Activated naive CD8-positive, alpha-beta T cell treated with anti-CD3 and anti-CD28 coated beads, Interleukin-2, amount 10 ng/mL, durations not matched to agents 7 days and 5 days (primary cell): ENCODE results near the gene UBL3. TPM values are rescaled to one million over a fixed set of nuclear protein-coding genes. Genes with fewer than 3 reads are reported as not detected.

Source experiments
- ATAC-seq: fragments of 150-1000 bp; cut with Tn5 transposase; one replicate; pipeline ENCODE4 v1.10.0; 2021; ENCODE audit warnings: low read depth, moderate library complexity
- POLR2A ChIA-PET: fragments of 350-600 bp; sonication (Branson Sonifier 250); formaldehyde crosslinking; loops from one replicate; lab custom pipeline; 2021; ENCODE audit warnings: antibody characterized with exemption; lab: Charles Lee
- DNase-seq: peaks from one replicate; pipeline ENCODE4 v3.0.0; 2021
- H3K27ac Mint-ChIP-seq: one replicate; pipeline ENCODE4 v1.8.0; 2022; ENCODE audit warnings: mild to moderate bottlenecking, mixed read lengths
- H3K27me3 Mint-ChIP-seq: one replicate; pipeline ENCODE4 v1.8.0; 2022; ENCODE audit warnings: mild to moderate bottlenecking, moderate library complexity, mixed read lengths
- H3K36me3 Mint-ChIP-seq: one replicate; pipeline ENCODE4 v1.8.0; 2021; ENCODE audit warnings: mild to moderate bottlenecking, mixed read lengths
- H3K4me1 Mint-ChIP-seq: one replicate; pipeline ENCODE4 v1.8.0; 2021; ENCODE audit warnings: mixed read lengths
- H3K4me3 Mint-ChIP-seq: one replicate; pipeline ENCODE4 v1.8.0; 2022; ENCODE audit warnings: mild to moderate bottlenecking, moderate library complexity, mixed read lengths
- H3K9me3 Mint-ChIP-seq: one replicate; pipeline ENCODE4 v1.8.0; 2021; ENCODE audit warnings: mixed read lengths
- total RNA-seq, 2 experiments: library from RNA; stranded (reverse); gene quantifications; one replicate each; pipeline ENCODE4 v1.2.3, GENCODE V29; 2021

UBL3 gene
- total RNA-seq, 2 experiments from 2014 or later, result 20.5 to 23.6 TPM

- peaks cover 6% of the 10 kb centered on the region for H3K9me3 Mint-ChIP-seq
- no peak overlapping the region for H3K4me3 Mint-ChIP-seq
- no peak overlapping the region for H3K27ac Mint-ChIP-seq
- POLR2A ChIA-PET, result interaction anchor here (0.5 kb wide), 1 partner anchor 180 kb away, joined by 3 read pairs; no protein-coding TSS in a partner anchor
- no peaks in the 10 kb centered on the region for H3K36me3 Mint-ChIP-seq
- DNase-seq (no peak), ATAC-seq (no peak)
- peaks cover 15% of the 10 kb centered on the region for H3K27me3 Mint-ChIP-seq
- H3K4me1 Mint-ChIP-seq, result peaks cover 9% of the 10 kb centered on the region
Observed at GRCh38 chr13:29756506-29756905, 93.9 kb downstream of the UBL3 start.

GRCh38 chr13:29754473-29754806 is 96.0 kb downstream of the UBL3 start:
- no peaks in the 10 kb centered on the region for H3K9me3 Mint-ChIP-seq
- H3K36me3 Mint-ChIP-seq, result no peaks in the 10 kb centered on the region
- H3K27ac Mint-ChIP-seq, result no peak overlapping the region
- peaks cover 15% of the 10 kb centered on the region for H3K27me3 Mint-ChIP-seq
- H3K4me1 Mint-ChIP-seq, result peaks cover 9% of the 10 kb centered on the region
- POLR2A ChIA-PET, result no interaction called here
- no peak overlapping the region for H3K4me3 Mint-ChIP-seq
- no peak for DNase-seq
- no peak for ATAC-seq

GRCh38 chr13:29753618-29754472 is 96.6 kb downstream of the UBL3 start:
- POLR2A ChIA-PET, result no interaction called here
- no peaks in the 10 kb centered on the region for H3K9me3 Mint-ChIP-seq
- H3K36me3 Mint-ChIP-seq, result no peaks in the 10 kb centered on the region
- ATAC-seq (no peak), DNase-seq (no peak)
- H3K4me1 Mint-ChIP-seq, result peaks cover 7% of the 10 kb centered on the region
- no peak overlapping the region for H3K27ac Mint-ChIP-seq
- H3K27me3 Mint-ChIP-seq, result peaks cover 15% of the 10 kb centered on the region
- no peak overlapping the region for H3K4me3 Mint-ChIP-seq

GRCh38 chr13:29752175-29752574 is 98.2 kb downstream of the UBL3 start:
- H3K4me3 Mint-ChIP-seq, result no peak overlapping the region
- POLR2A ChIA-PET, result no interaction called here
- H3K36me3 Mint-ChIP-seq, result no peaks in the 10 kb centered on the region
- peaks cover 3% of the 10 kb centered on the region for H3K4me1 Mint-ChIP-seq
- no peak overlapping the region for H3K27ac Mint-ChIP-seq
- DNase-seq (no peak), ATAC-seq (no peak)
- peaks cover 17% of the 10 kb centered on the region for H3K27me3 Mint-ChIP-seq
- H3K9me3 Mint-ChIP-seq, result no peaks in the 10 kb centered on the region

- peaks cover 16% of the 10 kb centered on the region for H3K27me3 Mint-ChIP-seq
- ATAC-seq (no peak), DNase-seq (no peak)
- peaks cover 3% of the 10 kb centered on the region for H3K4me1 Mint-ChIP-seq
- H3K36me3 Mint-ChIP-seq, result no peaks in the 10 kb centered on the region
- POLR2A ChIA-PET, result no interaction called here
- H3K27ac Mint-ChIP-seq, result no peak overlapping the region
- H3K4me3 Mint-ChIP-seq, result no peak overlapping the region
- H3K9me3 Mint-ChIP-seq, result no peaks in the 10 kb centered on the region
Observed at GRCh38 chr13:29750183-29750530, 100.3 kb downstream of the UBL3 start.

GRCh38 chr13:29749401-29750182 is 100.8 kb downstream of the UBL3 start:
- no peaks in the 10 kb centered on the region for H3K9me3 Mint-ChIP-seq
- H3K36me3 Mint-ChIP-seq, result no peaks in the 10 kb centered on the region
- peaks cover 3% of the 10 kb centered on the region for H3K4me1 Mint-ChIP-seq
- H3K4me3 Mint-ChIP-seq, result no peak overlapping the region
- no peak for DNase-seq
- no peak overlapping the region for H3K27ac Mint-ChIP-seq
- ATAC-seq, result no peak
- peaks cover 16% of the 10 kb centered on the region for H3K27me3 Mint-ChIP-seq
- POLR2A ChIA-PET, result no interaction called here

- H3K9me3 Mint-ChIP-seq, result no peaks in the 10 kb centered on the region
- ATAC-seq (no peak), DNase-seq (no peak)
- POLR2A ChIA-PET, result no interaction called here
- no peak overlapping the region for H3K27ac Mint-ChIP-seq
- peaks cover 9% of the 10 kb centered on the region for H3K27me3 Mint-ChIP-seq
- H3K4me3 Mint-ChIP-seq, result no peak overlapping the region
- H3K36me3 Mint-ChIP-seq, result no peaks in the 10 kb centered on the region
- H3K4me1 Mint-ChIP-seq, result no peaks in the 10 kb centered on the region
Observed at GRCh38 chr13:29748097-29748496, 102.3 kb downstream of the UBL3 start.

GRCh38 chr13:29746148-29746677 is 104.2 kb downstream of the UBL3 start:
- no peaks in the 10 kb centered on the region for H3K9me3 Mint-ChIP-seq
- no peak overlapping the region for H3K27ac Mint-ChIP-seq
- no peak for ATAC-seq
- no peak for DNase-seq
- H3K4me1 Mint-ChIP-seq, result no peaks in the 10 kb centered on the region
- no peak overlapping the region for H3K4me3 Mint-ChIP-seq
- H3K36me3 Mint-ChIP-seq, result no peaks in the 10 kb centered on the region
- POLR2A ChIA-PET, result no interaction called here
- peaks cover 3% of the 10 kb centered on the region for H3K27me3 Mint-ChIP-seq

GRCh38 chr13:29745704-29746103 is 104.7 kb downstream of the UBL3 start:
- no peak for ATAC-seq

GRCh38 chr13:29743201-29743786 is 107.1 kb downstream of the UBL3 start:
- Mint-ChIP-seq H3K27ac (no peak overlapping the region), H3K4me3 (no peak overlapping the region), H3K9me3 (no peaks in the 10 kb centered on the region), H3K4me1 (no peaks in the 10 kb centered on the region), H3K27me3 (peaks cover 3% of the 10 kb centered on the region), H3K36me3 (no peaks in the 10 kb centered on the region)
- POLR2A ChIA-PET, result no interaction called here
- DNase-seq (no peak), ATAC-seq (no peak)

More at GRCh38 chr13:29745704-29746103, 104.7 kb downstream of the UBL3 start:
- no peak overlapping the region for H3K27ac Mint-ChIP-seq
- no peak overlapping the region for H3K4me3 Mint-ChIP-seq
- H3K9me3 Mint-ChIP-seq, result no peaks in the 10 kb centered on the region
- H3K4me1 Mint-ChIP-seq, result no peaks in the 10 kb centered on the region
- no peaks in the 10 kb centered on the region for H3K36me3 Mint-ChIP-seq
- POLR2A ChIA-PET, result no interaction called here
- no peak for DNase-seq
- peaks cover 3% of the 10 kb centered on the region for H3K27me3 Mint-ChIP-seq

GRCh38 chr13:29740961-29741360 is 109.5 kb downstream of the UBL3 start:
- H3K9me3 Mint-ChIP-seq, result no peaks in the 10 kb centered on the region
- no peaks in the 10 kb centered on the region for H3K27me3 Mint-ChIP-seq
- POLR2A ChIA-PET, result no interaction called here
- no peaks in the 10 kb centered on the region for H3K4me1 Mint-ChIP-seq
- DNase-seq (no peak), ATAC-seq (no peak)
- no peaks in the 10 kb centered on the region for H3K36me3 Mint-ChIP-seq
- H3K27ac Mint-ChIP-seq, result no peak overlapping the region
- H3K4me3 Mint-ChIP-seq, result no peak overlapping the region

- no peak for DNase-seq
- no peaks in the 10 kb centered on the region for H3K36me3 Mint-ChIP-seq
- POLR2A ChIA-PET, result no interaction called here
- peaks cover 8% of the 10 kb centered on the region for H3K4me1 Mint-ChIP-seq
- no peak overlapping the region for H3K4me3 Mint-ChIP-seq
- H3K9me3 Mint-ChIP-seq, result no peaks in the 10 kb centered on the region
- ATAC-seq, result no peak
- H3K27ac Mint-ChIP-seq, result no peak overlapping the region
- H3K27me3 Mint-ChIP-seq, result peaks cover 26% of the 10 kb centered on the region
Observed at GRCh38 chr13:29737061-29737460, 113.4 kb downstream of the UBL3 start.

GRCh38 chr13:29733147-29733611 is 117.2 kb downstream of the UBL3 start:
- peaks cover 56% of the 10 kb centered on the region for H3K27me3 Mint-ChIP-seq
- DNase-seq, result no peak
- H3K27ac Mint-ChIP-seq, result no peak overlapping the region
- no peaks in the 10 kb centered on the region for H3K36me3 Mint-ChIP-seq
- ATAC-seq, result no peak
- H3K9me3 Mint-ChIP-seq, result no peaks in the 10 kb centered on the region
- POLR2A ChIA-PET, result no interaction called here
- H3K4me3 Mint-ChIP-seq, result no peak overlapping the region
- peaks cover 8% of the 10 kb centered on the region for H3K4me1 Mint-ChIP-seq
